Esophagus muscularis mucosa (tissue), 4 donors: ENCODE measurements around the gene NT5C1A.

ENCODE experiments used
- EP300 ChIP-seq: sonication (generic); formaldehyde crosslinking; IDR thresholded peaks from one replicate; pipeline ENCODE4 v1.6.1; 2017; ENCODE audit warnings: antibody characterized with exemption
- POLR2A ChIP-seq: fragments of 450-650 bp; IDR thresholded peaks from one replicate; pipeline ENCODE4 v1.6.1; 2017; ENCODE audit warnings: antibody characterized with exemption, moderate library complexity, mild to moderate bottlenecking, low read depth
- TF ChIP-seq, protein P1 (sequence below), 3 experiments: fragments of 200-600 bp in 2 of 3; fragments of 450-650 bp in 1 of 3; sonication (generic) in 2 of 3; IDR thresholded peaks; one replicate each; pipeline ENCODE4 v1.5.1; 2017 to 2019; ENCODE audit warnings: antibody characterized with exemption in 3 of 3, mild to moderate bottlenecking in 2 of 3, moderate library complexity in 1 of 3

GRCh38 chr1:39613250-39613649, 58.7 kb downstream of the NT5C1A start:
- TF ChIP-seq, protein P1, sequence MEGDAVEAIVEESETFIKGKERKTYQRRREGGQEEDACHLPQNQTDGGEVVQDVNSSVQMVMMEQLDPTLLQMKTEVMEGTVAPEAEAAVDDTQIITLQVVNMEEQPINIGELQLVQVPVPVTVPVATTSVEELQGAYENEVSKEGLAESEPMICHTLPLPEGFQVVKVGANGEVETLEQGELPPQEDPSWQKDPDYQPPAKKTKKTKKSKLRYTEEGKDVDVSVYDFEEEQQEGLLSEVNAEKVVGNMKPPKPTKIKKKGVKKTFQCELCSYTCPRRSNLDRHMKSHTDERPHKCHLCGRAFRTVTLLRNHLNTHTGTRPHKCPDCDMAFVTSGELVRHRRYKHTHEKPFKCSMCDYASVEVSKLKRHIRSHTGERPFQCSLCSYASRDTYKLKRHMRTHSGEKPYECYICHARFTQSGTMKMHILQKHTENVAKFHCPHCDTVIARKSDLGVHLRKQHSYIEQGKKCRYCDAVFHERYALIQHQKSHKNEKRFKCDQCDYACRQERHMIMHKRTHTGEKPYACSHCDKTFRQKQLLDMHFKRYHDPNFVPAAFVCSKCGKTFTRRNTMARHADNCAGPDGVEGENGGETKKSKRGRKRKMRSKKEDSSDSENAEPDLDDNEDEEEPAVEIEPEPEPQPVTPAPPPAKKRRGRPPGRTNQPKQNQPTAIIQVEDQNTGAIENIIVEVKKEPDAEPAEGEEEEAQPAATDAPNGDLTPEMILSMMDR (IDR thresholded peaks at IDR 0.05), result no peak
- TF ChIP-seq POLR2A (no peak), EP300 (no peak)
